Inferior parietal cortex (tissue), 1 donor: ENCODE results near the gene CPHXL2.
A peak's percentile ranks its signal among the peaks of the same experiment; 100 is the strongest.

Experiments
- DNase-seq: peaks from one replicate; pipeline ENCODE4 v3.0.0-alpha.2; 2016; ENCODE audit errors: extremely low spot score

The CPHXL2 gene

GRCh38 chr16:75644240-75645012, 32.4 kb downstream of the CPHXL2 start:
- DNase-seq: no peak

GRCh38 chr16:75640598-75640997, 36.2 kb downstream of the CPHXL2 start:
- no peak for DNase-seq

- DNase-seq: no peak
These were observed 41.8 kb downstream of the CPHXL2 start for GRCh38 chr16:75635036-75635435.

GRCh38 chr16:75632857-75633256, 44.0 kb downstream of the CPHXL2 start:
- no peak for DNase-seq

- no peak for DNase-seq
These were observed 46.8 kb downstream of the CPHXL2 start for GRCh38 chr16:75630052-75630451.

GRCh38 chr16:75629132-75629531, 47.7 kb downstream of the CPHXL2 start:
- DNase-seq: no peak

GRCh38 chr16:75628351-75628750, 48.5 kb downstream of the CPHXL2 start:
- no peak for DNase-seq

GRCh38 chr16:75627851-75628250, 49.0 kb downstream of the CPHXL2 start:
- no peak for DNase-seq

- DNase-seq: no peak
These were observed 50.0 kb downstream of the CPHXL2 start for GRCh38 chr16:75626806-75627205.

GRCh38 chr16:75624921-75625334, 51.9 kb downstream of the CPHXL2 start:
- no peak for DNase-seq

GRCh38 chr16:75622761-75623605, 53.8 kb downstream of the CPHXL2 start, which contains the start of gene ADAT1:
Gene ADAT1, minus strand, starts transcription at chr16:75623281. Its CDS starts 2,482 bp downstream, at chr16:75620799.
- peak; percentile 98 for DNase-seq

GRCh38 chr16:75621170-75621477, 55.7 kb downstream of the CPHXL2 start:
- DNase-seq: peak; percentile 65

- no peak for DNase-seq
These were observed 56.3 kb downstream of the CPHXL2 start for GRCh38 chr16:75620326-75621169.

GRCh38 chr16:75618780-75619179, 58.0 kb downstream of the CPHXL2 start:
- DNase-seq: no peak

- no peak for DNase-seq
These were observed 59.7 kb downstream of the CPHXL2 start for GRCh38 chr16:75617121-75617520.

- DNase-seq: no peak
These were observed 60.2 kb downstream of the CPHXL2 start for GRCh38 chr16:75616521-75617010.

- no peak for DNase-seq
These were observed 61.2 kb downstream of the CPHXL2 start for GRCh38 chr16:75615619-75616018.

GRCh38 chr16:75614066-75614897, 62.5 kb downstream of the CPHXL2 start:
- DNase-seq: no peak
